Neural progenitor cell (in vitro differentiated cells): ENCODE data around the gene SDK1. TPM values are rescaled to one million over a fixed set of nuclear protein-coding genes. Genes with fewer than 3 reads are reported as not detected.

ENCODE experiments used
- DNase-seq: peaks from one replicate; pipeline ENCODE4 v3.0.0-alpha.2; 2016; ENCODE audit warnings: low spot score
- H2AFZ ChIP-seq: fragments of 200-600 bp; sonication (generic); replicated peaks from 2 replicates; pipeline ENCODE4 v1.6.1; 2016; ENCODE audit warnings: antibody characterized with exemption
- H3F3A ChIP-seq: fragments of 200-600 bp; sonication (generic); 2 replicates; pipeline ENCODE4 v1.6.1; 2016; ENCODE audit warnings: antibody characterized with exemption, low read depth
- H3K27ac ChIP-seq: fragments of 200-600 bp; sonication (generic); 2 replicates; pipeline ENCODE4 v1.5.1; 2016; ENCODE audit warnings: mild to moderate bottlenecking
- H3K27me3 ChIP-seq: fragments of 200-600 bp; sonication (generic); 2 replicates; pipeline ENCODE4 v1.6.1; 2016; ENCODE audit warnings: mild to moderate bottlenecking, moderate library complexity
- H3K36me3 ChIP-seq: fragments of 200-600 bp; sonication (generic); 2 replicates; pipeline ENCODE4 v1.5.1; 2016
- H3K4me1 ChIP-seq: fragments of 200-600 bp; sonication (generic); 2 replicates; pipeline ENCODE4 v1.6.1; 2016; ENCODE audit warnings: mixed run types
- H3K4me2 ChIP-seq: fragments of 200-600 bp; sonication (generic); 2 replicates; pipeline ENCODE4 v1.6.1; 2016
- H3K4me3 ChIP-seq: fragments of 200-600 bp; sonication (generic); 2 replicates; pipeline ENCODE4 v1.5.1; 2016
- H3K79me2 ChIP-seq: fragments of 200-600 bp; sonication (generic); 2 replicates; pipeline ENCODE4 v1.6.1; 2016; ENCODE audit warnings: low read depth
- H3K9ac ChIP-seq: fragments of 200-600 bp; sonication (generic); 2 replicates; pipeline ENCODE4 v1.6.1; 2016
- H3K9me3 ChIP-seq: fragments of 200-600 bp; sonication (generic); 2 replicates; pipeline ENCODE4 v1.5.1; 2016; ENCODE audit warnings: low read depth
- H4K20me1 ChIP-seq: fragments of 200-600 bp; sonication (generic); 2 replicates; pipeline ENCODE4 v1.6.1; 2016; ENCODE audit warnings: low read depth
- H3K27ac Mint-ChIP-seq: 3 replicates; pipeline ENCODE4 v1.8.0; 2021; ENCODE audit warnings: mixed read lengths
- H3K27me3 Mint-ChIP-seq: 2 replicates; pipeline ENCODE4 v1.8.0; 2022; ENCODE audit warnings: low read depth, mild to moderate bottlenecking, inconsistent platforms, moderate library complexity, mixed read lengths; ENCODE audit not compliant: insufficient read depth
- H3K36me3 Mint-ChIP-seq: 3 replicates; pipeline ENCODE4 v1.8.0; 2021; ENCODE audit warnings: mixed read lengths
- H3K4me1 Mint-ChIP-seq: 3 replicates; pipeline ENCODE4 v1.8.0; 2021; ENCODE audit warnings: mixed read lengths
- H3K4me3 Mint-ChIP-seq: 3 replicates; pipeline ENCODE4 v1.8.0; 2021; ENCODE audit warnings: mild to moderate bottlenecking, moderate library complexity, mixed read lengths
- H3K9me3 Mint-ChIP-seq: 3 replicates; pipeline ENCODE4 v1.8.0; 2020; ENCODE audit warnings: mixed read lengths
- CTCF ChIP-seq: fragments of 200-600 bp; sonication (generic); IDR thresholded peaks from 2 replicates; pipeline ENCODE4 v1.5.1; 2017; ENCODE audit warnings: antibody characterized with exemption, mild to moderate bottlenecking
- EZH2 ChIP-seq: fragments of 200-600 bp; sonication (generic); IDR thresholded peaks from 2 replicates; pipeline ENCODE4 v1.6.1; 2017; ENCODE audit warnings: antibody characterized with exemption, mild to moderate bottlenecking, moderate library complexity
- EZH2phosphoT487 ChIP-seq: fragments of 200-600 bp; sonication (generic); IDR thresholded peaks from 2 replicates; pipeline ENCODE4 v1.6.1; 2017; ENCODE audit warnings: antibody characterized with exemption
- total RNA-seq: library from RNA; depleted of rRNA; stranded (reverse); fragments of >200 nt; gene quantifications from 2 replicates; pipeline ENCODE4 v1.2.3, GENCODE V29; 2015; ENCODE audit warnings: low replicate concordance

The SDK1 gene
- total RNA-seq, 1 donor from 2014 or later = 4.9 TPM

- no peak overlapping the region for H3K27ac ChIP-seq
- Mint-ChIP-seq H3K36me3 (no peaks in the 10 kb centered on the region), H3K27me3 (peaks cover 2% of the 10 kb centered on the region), H3K4me1 (peaks cover 27% of the 10 kb centered on the region), H3K27ac (no peak overlapping the region), H3K9me3 (no peaks in the 10 kb centered on the region), H3K4me3 (no peak overlapping the region)
- H3K4me3 ChIP-seq = no peak overlapping the region
- no peaks in the 10 kb centered on the region for H3F3A ChIP-seq
- H4K20me1 ChIP-seq = no peaks in the 10 kb centered on the region
- TF ChIP-seq EZH2phosphoT487 (no peak), CTCF (no peak), EZH2 (no peak)
- H3K9ac ChIP-seq = no peak overlapping the region
- no peaks in the 10 kb centered on the region for H3K27me3 ChIP-seq
- H3K36me3 ChIP-seq = no peaks in the 10 kb centered on the region
- no peaks in the 10 kb centered on the region for H3K79me2 ChIP-seq
- DNase-seq = peak; percentile 12
- peak overlapping the region; percentile 26 for H3K4me2 ChIP-seq
- peaks cover 30% of the 10 kb centered on the region for H3K4me1 ChIP-seq
- H3K9me3 ChIP-seq = no peaks in the 10 kb centered on the region
- H2AFZ ChIP-seq = no peak overlapping the region
Observed at GRCh38 chr7:3380886-3381685, 80.0 kb downstream of the SDK1 start.

- Mint-ChIP-seq H3K4me3 (no peak overlapping the region), H3K4me1 (peaks cover 4% of the 10 kb centered on the region), H3K9me3 (peaks cover 15% of the 10 kb centered on the region), H3K36me3 (peaks cover 2% of the 10 kb centered on the region), H3K27me3 (no peaks in the 10 kb centered on the region), H3K27ac (no peak overlapping the region)
- H4K20me1 ChIP-seq = no peaks in the 10 kb centered on the region
- H3K4me1 ChIP-seq = peaks cover 3% of the 10 kb centered on the region
- H3K79me2 ChIP-seq = no peaks in the 10 kb centered on the region
- no peak overlapping the region for H3K4me2 ChIP-seq
- H3K36me3 ChIP-seq = no peaks in the 10 kb centered on the region
- no peaks in the 10 kb centered on the region for H3K9me3 ChIP-seq
- no peak overlapping the region for H3K9ac ChIP-seq
- no peak overlapping the region for H3K4me3 ChIP-seq
- no peaks in the 10 kb centered on the region for H3F3A ChIP-seq
- no peak overlapping the region for H3K27ac ChIP-seq
- H2AFZ ChIP-seq = no peak overlapping the region
- TF ChIP-seq CTCF = no peak
- no peak for TF ChIP-seq EZH2phosphoT487
- TF ChIP-seq EZH2 = no peak
- no peak for DNase-seq
- no peaks in the 10 kb centered on the region for H3K27me3 ChIP-seq
Observed at GRCh38 chr7:3386423-3387190, 85.6 kb downstream of the SDK1 start.

- TF ChIP-seq CTCF (no peak), EZH2phosphoT487 (no peak), EZH2 (no peak)
- Histone ChIP-seq H3K9me3 (no peaks in the 10 kb centered on the region), H3F3A (no peaks in the 10 kb centered on the region), H3K27me3 (no peaks in the 10 kb centered on the region), H2AFZ (no peak overlapping the region), H3K36me3 (no peaks in the 10 kb centered on the region), H3K4me2 (no peak overlapping the region), H3K4me1 (no peaks in the 10 kb centered on the region), H3K4me3 (no peak overlapping the region), H3K9ac (no peak overlapping the region), H3K27ac (no peak overlapping the region), H4K20me1 (no peaks in the 10 kb centered on the region), H3K79me2 (no peaks in the 10 kb centered on the region)
- Mint-ChIP-seq H3K27me3 (no peaks in the 10 kb centered on the region), H3K9me3 (peaks cover 50% of the 10 kb centered on the region), H3K4me3 (no peak overlapping the region), H3K36me3 (peaks cover 2% of the 10 kb centered on the region), H3K4me1 (no peaks in the 10 kb centered on the region), H3K27ac (no peak overlapping the region)
- no peak for DNase-seq
Observed at GRCh38 chr7:3393862-3394261, 92.8 kb downstream of the SDK1 start.
